ENCODE results near the gene MPHOSPH9.

GRCh38 chr12:123115409-123116121 lies 117.4 kb downstream of the MPHOSPH9 start:
- TF ChIP-seq, protein P1, sequence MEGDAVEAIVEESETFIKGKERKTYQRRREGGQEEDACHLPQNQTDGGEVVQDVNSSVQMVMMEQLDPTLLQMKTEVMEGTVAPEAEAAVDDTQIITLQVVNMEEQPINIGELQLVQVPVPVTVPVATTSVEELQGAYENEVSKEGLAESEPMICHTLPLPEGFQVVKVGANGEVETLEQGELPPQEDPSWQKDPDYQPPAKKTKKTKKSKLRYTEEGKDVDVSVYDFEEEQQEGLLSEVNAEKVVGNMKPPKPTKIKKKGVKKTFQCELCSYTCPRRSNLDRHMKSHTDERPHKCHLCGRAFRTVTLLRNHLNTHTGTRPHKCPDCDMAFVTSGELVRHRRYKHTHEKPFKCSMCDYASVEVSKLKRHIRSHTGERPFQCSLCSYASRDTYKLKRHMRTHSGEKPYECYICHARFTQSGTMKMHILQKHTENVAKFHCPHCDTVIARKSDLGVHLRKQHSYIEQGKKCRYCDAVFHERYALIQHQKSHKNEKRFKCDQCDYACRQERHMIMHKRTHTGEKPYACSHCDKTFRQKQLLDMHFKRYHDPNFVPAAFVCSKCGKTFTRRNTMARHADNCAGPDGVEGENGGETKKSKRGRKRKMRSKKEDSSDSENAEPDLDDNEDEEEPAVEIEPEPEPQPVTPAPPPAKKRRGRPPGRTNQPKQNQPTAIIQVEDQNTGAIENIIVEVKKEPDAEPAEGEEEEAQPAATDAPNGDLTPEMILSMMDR (IDR thresholded peaks at IDR 0.05) = no peak
- no peak for TF ChIP-seq REST (IDR thresholded peaks at IDR 0.05; ENCODE audit: insufficient read depth in 1 of 2, low read depth in 2 of 2, low read length in 1 of 2)
- no peak for TF ChIP-seq POLR2AphosphoS5 (IDR thresholded peaks at IDR 0.05; ENCODE audit: low read depth, low read length)
- no peak for TF ChIP-seq TCF7L2 (IDR thresholded peaks at IDR 0.05; ENCODE audit: low read depth, low read length)
